Right lobe of liver (tissue), 6 donors: Measurements from ENCODE around the gene PUS3. TPM values are rescaled to one million over a fixed set of nuclear protein-coding genes. Genes with fewer than 3 reads are reported as not detected.

Source experiments
- ATAC-seq, 4 donors: fragments of 200-7000 bp; cut with Tn5 transposase; one replicate each; pipeline ENCODE4 v1.9.1; 2020; ENCODE audit warnings: mild to moderate bottlenecking in 4 of 4, moderate library complexity in 4 of 4
- DNase-seq, 3 donors: peaks; one replicate each; pipeline ENCODE4 v3.0.0-alpha.2; 2020
- H3K27ac ChIP-seq, 3 donors: fragments of 200-600 bp; one replicate each; pipeline ENCODE4 v1.8.0; 2022
- H3K27me3 ChIP-seq, 2 donors: fragments of 200-600 bp; one replicate each; pipeline ENCODE4 v1.8.0; 2022
- H3K36me3 ChIP-seq, 4 donors: fragments of 200-600 bp; sonication (generic) in 1 of 4; one replicate each; pipeline versions ENCODE4 v1.5.1 to v1.8.0; 2017 to 2022; ENCODE audit warnings: control low read depth in 1 of 4
- H3K4me1 ChIP-seq, 4 donors: fragments of 200-600 bp; sonication (generic) in 1 of 4; one replicate each; pipeline versions ENCODE4 v1.5.1 to v1.8.0; 2017 to 2022; ENCODE audit warnings: control low read depth in 1 of 4
- H3K4me3 ChIP-seq, 3 donors: fragments of 200-600 bp; one replicate each; pipeline ENCODE4 v1.8.0; 2022
- H3K9me3 ChIP-seq, 4 donors: fragments of 200-600 bp; sonication (generic) in 1 of 4; one replicate each; pipeline versions ENCODE4 v1.5.1 to v1.8.0; 2017 to 2022; ENCODE audit warnings: control low read depth in 1 of 4
- POLR2A ChIP-seq: fragments of 450-650 bp; IDR thresholded peaks from one replicate; pipeline ENCODE4 v1.6.1; 2017; ENCODE audit warnings: antibody characterized with exemption, mild to moderate bottlenecking
- WGBS: methylation state at CpG from one replicate; pipeline ENCODE4 v1.1.6; 2018; ENCODE audit warnings: low coverage, low lambda C conversion rate; ENCODE audit not compliant: insufficient coverage; ENCODE audit errors: missing lambda C conversion rate; 5-methylcytosine and 5-hydroxymethylcytosine counted together
- intact Hi-C, 2 donors: fragments of 100-400 bp; cut with DNase I; formaldehyde crosslinking; loops; one replicate each; pipeline versions ENCODE4 v1.11.2 to v1.14.1; 2022
- total RNA-seq, 6 experiments: library from RNA; depleted of rRNA in 2 of 6; stranded (reverse); fragments of >200 nt in 2 of 6; fragmentation: NEBNext Ultra II Directional in 3 of 6; extraction: Animal tissue kit (Norgen Biotek cat#: 25700) in 3 of 6; gene quantifications; one replicate each; pipeline versions ENCODE4 v1.1.0 to v1.2.4, GENCODE V29; 2016 to 2023
- TF ChIP-seq, protein P1 (sequence below), 4 donors: fragments of 200-600 bp in 3 of 4; fragments of 450-650 bp in 1 of 4; IDR thresholded peaks; one replicate each; pipeline versions ENCODE4 v1.5.1 to v1.8.0; 2016 to 2022; ENCODE audit warnings: antibody characterized with exemption in 4 of 4, mild to moderate bottlenecking in 2 of 4
- donor health status: DM: no; HTN: yes; CAD: no.
- donor health status: DM: no; HTN: no; CAD: no.
- donor health status: DM: no; HTN: no; CAD: no.
- donor health status: DM: no; HTN: yes; CAD: no.
- donor health status: DM: no; HTN: yes; CAD: no.

Gene PUS3
- total RNA-seq, 6 experiments from 2014 or later = 11.8 to 24.7 (median 17.4) TPM

GRCh38 chr11:125935056-125935455 is 32.0 kb upstream of the PUS3 start:
- no peak for DNase-seq
- H3K36me3 ChIP-seq = no peaks in the 10 kb centered on the region
- no peak overlapping the region for H3K4me3 ChIP-seq
- H3K27me3 ChIP-seq = no peaks in the 10 kb centered on the region
- H3K27ac ChIP-seq = no peak overlapping the region
- intact Hi-C loops = no loop called here
- no peak for ATAC-seq
- no peaks in the 10 kb centered on the region for H3K9me3 ChIP-seq
- no peaks in the 10 kb centered on the region for H3K4me1 ChIP-seq
- WGBS = 83% methylated on average over 2 of the region's 2 CpGs
- TF ChIP-seq, protein P1, sequence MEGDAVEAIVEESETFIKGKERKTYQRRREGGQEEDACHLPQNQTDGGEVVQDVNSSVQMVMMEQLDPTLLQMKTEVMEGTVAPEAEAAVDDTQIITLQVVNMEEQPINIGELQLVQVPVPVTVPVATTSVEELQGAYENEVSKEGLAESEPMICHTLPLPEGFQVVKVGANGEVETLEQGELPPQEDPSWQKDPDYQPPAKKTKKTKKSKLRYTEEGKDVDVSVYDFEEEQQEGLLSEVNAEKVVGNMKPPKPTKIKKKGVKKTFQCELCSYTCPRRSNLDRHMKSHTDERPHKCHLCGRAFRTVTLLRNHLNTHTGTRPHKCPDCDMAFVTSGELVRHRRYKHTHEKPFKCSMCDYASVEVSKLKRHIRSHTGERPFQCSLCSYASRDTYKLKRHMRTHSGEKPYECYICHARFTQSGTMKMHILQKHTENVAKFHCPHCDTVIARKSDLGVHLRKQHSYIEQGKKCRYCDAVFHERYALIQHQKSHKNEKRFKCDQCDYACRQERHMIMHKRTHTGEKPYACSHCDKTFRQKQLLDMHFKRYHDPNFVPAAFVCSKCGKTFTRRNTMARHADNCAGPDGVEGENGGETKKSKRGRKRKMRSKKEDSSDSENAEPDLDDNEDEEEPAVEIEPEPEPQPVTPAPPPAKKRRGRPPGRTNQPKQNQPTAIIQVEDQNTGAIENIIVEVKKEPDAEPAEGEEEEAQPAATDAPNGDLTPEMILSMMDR (IDR thresholded peaks at IDR 0.05) = no peak
- TF ChIP-seq POLR2A = no peak

GRCh38 chr11:125934473-125934872 is 31.5 kb upstream of the PUS3 start:
- intact Hi-C loops = no loop called here
- 88% methylated on average over 8 of the region's 8 CpGs for WGBS
- no peaks in the 10 kb centered on the region for H3K27me3 ChIP-seq

DNA sequence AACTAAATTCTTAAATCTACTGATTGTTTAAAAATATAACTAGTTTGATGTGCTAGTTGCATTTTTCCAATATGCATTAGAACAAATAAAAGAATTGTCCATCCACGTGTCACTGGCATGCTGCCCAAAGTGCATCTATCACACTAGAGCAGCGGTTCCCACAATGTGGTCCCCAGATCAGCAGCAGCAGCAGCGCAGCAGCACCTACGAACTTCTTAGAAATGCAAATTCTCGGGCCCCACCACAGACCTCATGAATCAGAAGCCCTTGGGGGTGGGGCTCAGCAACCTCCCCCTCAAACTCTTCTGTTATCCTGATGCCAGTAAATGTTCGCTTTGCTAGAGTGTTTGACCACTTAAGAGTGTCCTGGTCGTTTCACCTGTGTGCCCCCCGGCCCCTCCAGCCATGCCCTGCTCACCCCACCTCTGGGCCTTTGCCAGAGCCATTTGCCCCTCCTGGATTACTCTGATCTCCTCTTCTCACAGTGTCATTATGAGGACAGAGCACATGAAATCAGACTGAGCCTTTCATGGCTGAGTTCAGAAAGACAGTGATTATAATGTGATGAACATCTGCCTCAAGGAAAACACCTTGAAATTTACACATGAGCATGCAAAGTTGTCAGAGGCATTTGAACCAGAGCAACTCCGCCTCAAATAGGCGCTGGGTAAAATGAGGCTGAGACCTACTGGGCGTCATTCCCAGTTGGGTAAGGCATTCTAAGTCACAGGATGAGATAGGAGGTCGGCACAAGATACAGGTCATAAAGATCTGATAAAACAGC is 30.2 kb upstream of the PUS3 start:
- ATAC-seq = no peak
- WGBS = 49% methylated on average over 8 of the region's 12 CpGs

More at GRCh38 chr11:125934473-125934872, 31.5 kb upstream of the PUS3 start:
- ATAC-seq (no peak), DNase-seq (no peak)
- no peak overlapping the region for H3K4me3 ChIP-seq
- no peaks in the 10 kb centered on the region for H3K9me3 ChIP-seq
- no peaks in the 10 kb centered on the region for H3K36me3 ChIP-seq
- no peak overlapping the region for H3K27ac ChIP-seq
- no peaks in the 10 kb centered on the region for H3K4me1 ChIP-seq
- no peak for TF ChIP-seq POLR2A
- TF ChIP-seq, protein P1 (IDR thresholded peaks at IDR 0.05) = no peak

GRCh38 chr11:125932301-125932700 is 29.3 kb upstream of the PUS3 start:
- H3K27ac ChIP-seq = no peak overlapping the region
- no peaks in the 10 kb centered on the region for H3K9me3 ChIP-seq
- DNase-seq (no peak), ATAC-seq (no peak)
- no peaks in the 10 kb centered on the region for H3K27me3 ChIP-seq
- H3K36me3 ChIP-seq = no peaks in the 10 kb centered on the region
- TF ChIP-seq POLR2A = no peak
- TF ChIP-seq, protein P1 (IDR thresholded peaks at IDR 0.05) = no peak
- intact Hi-C loops = no loop called here
- 61% methylated on average over 7 of the region's 9 CpGs for WGBS
- H3K4me3 ChIP-seq = no peak overlapping the region
- H3K4me1 ChIP-seq = no peaks in the 10 kb centered on the region

More for the DNA sequence above, 30.2 kb upstream of the PUS3 start:
- Histone ChIP-seq H3K27me3 (no peaks in the 10 kb centered on the region), H3K9me3 (no peaks in the 10 kb centered on the region), H3K4me3 (no peak overlapping the region), H3K36me3 (no peaks in the 10 kb centered on the region), H3K27ac (no peak overlapping the region), H3K4me1 (no peaks in the 10 kb centered on the region)
- intact Hi-C loops = no loop called here
- DNase-seq = no peak
- TF ChIP-seq, protein P1 (IDR thresholded peaks at IDR 0.05) = no peak
- TF ChIP-seq POLR2A = no peak
